Duodenal mucosa (tissue), 2 donors: ENCODE data around the gene FPGT.

Experiments
- H3K27ac ChIP-seq: one replicate; pipeline ENCODE4 v1.7.0; 2013; ENCODE audit warnings: low read depth, low read length
- H3K27me3 ChIP-seq, 2 donors: one replicate each; pipeline ENCODE4 v1.7.0; 2013; ENCODE audit warnings: low read length in 2 of 2, control low read depth in 1 of 2; ENCODE audit not compliant: insufficient read depth in 2 of 2, control insufficient read depth in 1 of 2
- H3K36me3 ChIP-seq, 2 donors: one replicate each; pipeline ENCODE4 v1.7.0; 2013; ENCODE audit warnings: low read length in 2 of 2, control low read depth in 1 of 2; ENCODE audit not compliant: insufficient read depth in 2 of 2, control insufficient read depth in 1 of 2
- H3K4me1 ChIP-seq, 2 donors: one replicate each; pipeline ENCODE4 v1.7.0; 2013; ENCODE audit warnings: low read length in 2 of 2, control low read depth in 1 of 2; ENCODE audit not compliant: insufficient read depth in 2 of 2, control insufficient read depth in 1 of 2
- H3K4me3 ChIP-seq, 2 donors: one replicate each; pipeline ENCODE4 v1.7.0; 2013; ENCODE audit warnings: low read length in 2 of 2, low read depth in 1 of 2
- H3K9ac ChIP-seq, 2 donors: one replicate each; pipeline ENCODE4 v1.7.0; 2013; ENCODE audit warnings: low read length in 2 of 2, low read depth in 1 of 2
- H3K9me3 ChIP-seq, 2 donors: one replicate each; pipeline ENCODE4 v1.7.0; 2013; ENCODE audit warnings: low read length in 2 of 2, control low read depth in 1 of 2; ENCODE audit not compliant: control insufficient read depth in 1 of 2

FPGT gene

DNA sequence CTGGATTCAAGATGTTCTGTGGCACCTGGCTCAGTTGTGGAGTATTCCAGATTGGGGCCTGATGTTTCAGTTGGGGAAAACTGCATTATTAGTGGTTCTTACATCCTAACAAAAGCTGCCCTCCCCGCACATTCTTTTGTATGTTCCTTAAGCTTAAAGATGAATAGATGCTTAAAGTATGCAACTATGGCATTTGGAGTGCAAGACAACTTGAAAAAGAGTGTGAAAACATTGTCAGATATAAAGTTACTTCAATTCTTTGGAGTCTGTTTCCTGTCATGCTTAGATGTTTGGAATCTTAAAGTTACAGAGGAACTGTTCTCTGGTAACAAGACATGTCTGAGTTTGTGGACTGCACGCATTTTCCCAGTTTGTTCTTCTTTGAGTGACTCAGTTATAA is 7.2 kb downstream of the FPGT start:
- H3K9ac ChIP-seq: no peak overlapping the region
- H3K9me3 ChIP-seq: no peaks in the 10 kb centered on the region
- no peak overlapping the region for H3K4me3 ChIP-seq
- no peaks in the 10 kb centered on the region for H3K27me3 ChIP-seq
- no peaks in the 10 kb centered on the region for H3K4me1 ChIP-seq
- peaks cover 14 to 16% of the 10 kb centered on the region in 2 donors for H3K36me3 ChIP-seq
- H3K27ac ChIP-seq: no peak overlapping the region

GRCh38 chr1:74215229-74215628 is 17.2 kb downstream of the FPGT start:
- H3K27me3 ChIP-seq: no peaks in the 10 kb centered on the region
- no peaks in the 10 kb centered on the region for H3K9me3 ChIP-seq
- H3K36me3 ChIP-seq: no peaks in the 10 kb centered on the region
- no peak overlapping the region for H3K4me3 ChIP-seq
- no peaks in the 10 kb centered on the region for H3K4me1 ChIP-seq
- no peak overlapping the region for H3K9ac ChIP-seq
- H3K27ac ChIP-seq: no peak overlapping the region

- Histone ChIP-seq H3K27ac (no peak overlapping the region), H3K4me1 (no peaks in the 10 kb centered on the region), H3K27me3 (no peaks in the 10 kb centered on the region), H3K9ac (no peak overlapping the region), H3K9me3 (peaks cover 4 to 5% of the 10 kb centered on the region in 2 donors), H3K36me3 (no peaks in the 10 kb centered on the region), H3K4me3 (no peak overlapping the region)
These were observed 24.7 kb downstream of the FPGT start for GRCh38 chr1:74222701-74223100.

DNA sequence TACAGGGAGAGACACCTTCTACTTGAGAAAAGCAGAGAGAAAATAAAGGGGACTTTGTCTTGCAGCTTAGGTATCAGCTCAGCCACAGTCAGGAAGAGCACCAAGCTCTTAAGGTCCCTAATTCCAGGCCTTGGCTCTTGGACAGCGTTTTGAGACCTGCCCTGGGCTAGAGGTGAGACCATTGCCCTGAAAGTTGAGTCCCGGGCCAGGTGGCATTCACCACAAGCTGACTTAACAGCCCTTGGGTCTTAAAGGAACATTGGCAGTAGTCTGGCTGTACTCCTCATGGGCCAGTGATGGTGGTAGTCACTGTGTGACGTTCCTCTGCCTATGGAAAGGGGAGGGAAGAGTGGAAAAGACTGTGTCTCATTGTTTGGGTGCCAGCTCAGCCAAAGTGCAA is 25.4 kb downstream of the FPGT start:
- H3K27me3 ChIP-seq: no peaks in the 10 kb centered on the region
- H3K4me3 ChIP-seq: no peak overlapping the region
- H3K9me3 ChIP-seq: peaks cover 4 to 5% of the 10 kb centered on the region in 2 donors
- no peak overlapping the region for H3K9ac ChIP-seq
- no peaks in the 10 kb centered on the region for H3K4me1 ChIP-seq
- H3K36me3 ChIP-seq: no peaks in the 10 kb centered on the region
- H3K27ac ChIP-seq: no peak overlapping the region

DNA sequence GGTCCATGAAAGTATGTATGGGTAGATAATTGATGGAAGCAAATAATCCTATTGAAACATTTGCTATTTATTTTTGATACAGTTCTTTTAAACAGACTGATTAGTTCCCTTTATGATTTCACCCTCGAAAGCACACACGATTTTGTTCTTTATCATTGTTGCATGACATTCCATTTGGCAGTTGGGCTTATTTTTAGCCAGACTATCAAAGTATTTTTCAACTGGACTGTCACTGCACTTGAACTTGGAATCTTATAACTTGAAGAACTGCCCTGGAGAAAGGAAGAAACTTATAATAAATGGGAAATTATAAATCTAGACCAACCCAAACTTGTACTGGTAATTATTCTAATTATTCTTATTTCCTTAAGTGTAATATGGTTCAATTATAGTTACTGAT is 37.1 kb downstream of the FPGT start, which contains the start of gene TNNI3K:
Gene TNNI3K, plus strand, starts transcription at position 235 of the 400 bp plus-strand sequence. Its CDS starts 65 bp downstream, at position 300.
- Histone ChIP-seq H3K9me3 (no peaks in the 10 kb centered on the region), H3K27ac (no peak within 1 kb of the TSS), H3K36me3 (no peaks in the 10 kb centered on the region), H3K27me3 (no peaks in the 10 kb centered on the region), H3K4me3 (no peak within 1 kb of the TSS), H3K4me1 (no peaks in the 10 kb centered on the region), H3K9ac (no peak within 1 kb of the TSS)

DNA sequence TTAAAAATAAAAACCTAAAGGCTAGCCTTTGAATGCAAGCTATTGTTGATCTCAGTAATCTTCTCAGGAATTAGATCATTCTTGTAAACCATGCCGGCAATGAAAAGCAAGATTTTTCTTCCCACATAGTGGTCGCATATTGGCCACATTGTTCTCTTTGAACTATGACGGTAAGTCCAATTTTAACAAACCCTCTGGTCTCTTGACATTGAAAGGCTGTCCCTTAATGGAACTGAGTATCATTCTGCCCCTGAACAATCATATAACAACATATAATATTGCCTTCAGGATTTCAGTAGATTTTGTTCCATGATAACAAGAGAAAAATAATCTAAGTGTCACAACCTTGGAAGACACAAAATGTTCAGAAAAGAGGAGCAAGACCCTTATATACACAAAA is 38.4 kb downstream of the FPGT start:
- Histone ChIP-seq H3K9me3 (no peaks in the 10 kb centered on the region), H3K27me3 (no peaks in the 10 kb centered on the region), H3K36me3 (no peaks in the 10 kb centered on the region), H3K27ac (no peak overlapping the region), H3K9ac (no peak overlapping the region), H3K4me1 (no peaks in the 10 kb centered on the region), H3K4me3 (no peak overlapping the region)

GRCh38 chr1:74237035-74237434 is 39.0 kb downstream of the FPGT start:
- Histone ChIP-seq H3K27ac (no peak overlapping the region), H3K27me3 (no peaks in the 10 kb centered on the region), H3K9me3 (no peaks in the 10 kb centered on the region), H3K4me3 (no peak overlapping the region), H3K4me1 (no peaks in the 10 kb centered on the region), H3K36me3 (no peaks in the 10 kb centered on the region), H3K9ac (no peak overlapping the region)

DNA sequence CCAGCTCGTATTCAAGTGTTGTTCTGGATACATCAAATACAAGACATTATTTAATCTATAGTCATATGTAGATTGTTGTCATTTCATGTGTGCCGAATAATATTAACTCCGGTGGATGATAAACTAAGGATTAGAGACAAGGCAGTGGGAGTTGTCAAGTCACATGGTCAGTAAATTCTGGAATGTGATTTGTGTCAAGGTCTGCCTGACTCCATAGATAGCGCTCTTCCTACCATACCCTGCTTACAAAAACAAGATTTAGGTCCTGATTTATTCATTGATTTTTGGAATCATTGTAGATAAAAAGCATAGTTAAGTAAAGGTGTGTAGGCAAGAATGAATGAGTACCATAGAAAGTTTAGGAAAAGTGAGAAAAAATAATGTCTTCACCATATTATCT is 39.7 kb downstream of the FPGT start:
- Histone ChIP-seq H3K9me3 (no peaks in the 10 kb centered on the region), H3K36me3 (no peaks in the 10 kb centered on the region), H3K9ac (no peak overlapping the region), H3K4me1 (no peaks in the 10 kb centered on the region), H3K4me3 (no peak overlapping the region), H3K27me3 (no peaks in the 10 kb centered on the region), H3K27ac (no peak overlapping the region)

GRCh38 chr1:74245168-74245772 is 47.2 kb downstream of the FPGT start:
- no peak overlapping the region for H3K27ac ChIP-seq
- H3K9ac ChIP-seq: no peak overlapping the region
- H3K4me3 ChIP-seq: no peak overlapping the region
- no peaks in the 10 kb centered on the region for H3K27me3 ChIP-seq
- H3K36me3 ChIP-seq: no peaks in the 10 kb centered on the region
- H3K9me3 ChIP-seq: no peaks in the 10 kb centered on the region
- no peaks in the 10 kb centered on the region for H3K4me1 ChIP-seq

DNA sequence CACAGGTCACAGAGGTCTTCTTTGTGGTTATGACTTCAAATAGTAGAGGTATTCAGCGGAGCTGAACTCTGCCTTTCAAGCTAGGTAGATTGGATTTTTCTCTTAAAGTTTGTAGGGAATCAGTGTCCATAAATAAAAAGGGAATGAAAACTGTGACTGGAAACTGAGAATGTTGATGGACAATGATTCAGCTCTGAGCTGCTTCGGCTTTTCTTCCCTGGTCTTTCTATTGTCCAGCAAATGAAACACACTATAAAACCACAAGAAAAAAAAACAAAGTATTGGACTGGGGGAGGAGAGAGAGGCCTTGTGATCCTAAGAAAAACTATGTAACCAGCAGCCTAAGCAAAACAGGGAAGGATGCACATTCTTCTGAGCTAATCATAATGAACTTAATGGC is 48.3 kb downstream of the FPGT start:
- H3K27ac ChIP-seq: no peak overlapping the region
- no peaks in the 10 kb centered on the region for H3K27me3 ChIP-seq
- no peak overlapping the region for H3K4me3 ChIP-seq
- H3K4me1 ChIP-seq: no peaks in the 10 kb centered on the region
- H3K36me3 ChIP-seq: no peaks in the 10 kb centered on the region
- H3K9me3 ChIP-seq: no peaks in the 10 kb centered on the region
- H3K9ac ChIP-seq: no peak overlapping the region
